Activated CD8-positive, alpha-beta memory T cell treated with anti-CD3 and anti-CD28 coated beads, Interleukin-2, amount 50 U/mL, for 4 hours (primary cell): ENCODE measurements around the gene SORCS2.

Source experiments
- DNase-seq: peaks from one replicate; pipeline ENCODE4 v3.0.0-alpha.2; 2020

The SORCS2 gene

GRCh38 chr4:7361280-7361895, 169.1 kb downstream of the SORCS2 start:
- no peak for DNase-seq

- no peak for DNase-seq
Observed at GRCh38 chr4:7362341-7362740, 170.0 kb downstream of the SORCS2 start.

- DNase-seq: no peak
Observed at GRCh38 chr4:7362862-7363430, 170.6 kb downstream of the SORCS2 start.

- DNase-seq: no peak
Observed at GRCh38 chr4:7364979-7365378, 172.6 kb downstream of the SORCS2 start.

GRCh38 chr4:7365462-7366179, 173.3 kb downstream of the SORCS2 start:
- no peak for DNase-seq

- DNase-seq: no peak
Observed at GRCh38 chr4:7366180-7366945, 174.0 kb downstream of the SORCS2 start.

GRCh38 chr4:7366954-7367353, 174.6 kb downstream of the SORCS2 start:
- DNase-seq: no peak

- no peak for DNase-seq
Observed at GRCh38 chr4:7367406-7367805, 175.1 kb downstream of the SORCS2 start.

- DNase-seq: no peak
Observed at GRCh38 chr4:7367864-7368277, 175.5 kb downstream of the SORCS2 start.

- DNase-seq: no peak
Observed at GRCh38 chr4:7368296-7368695, 176.0 kb downstream of the SORCS2 start.

GRCh38 chr4:7369511-7369910, 177.2 kb downstream of the SORCS2 start:
- DNase-seq: no peak

GRCh38 chr4:7370038-7370437, 177.7 kb downstream of the SORCS2 start:
- DNase-seq: no peak

GRCh38 chr4:7371210-7371941, 179.0 kb downstream of the SORCS2 start:
- no peak for DNase-seq

GRCh38 chr4:7372673-7373072, 180.3 kb downstream of the SORCS2 start:
- no peak for DNase-seq

- no peak for DNase-seq
Observed at GRCh38 chr4:7374571-7374970, 182.2 kb downstream of the SORCS2 start.

- DNase-seq: no peak
Observed at GRCh38 chr4:7375427-7375826, 183.1 kb downstream of the SORCS2 start.

GRCh38 chr4:7377223-7377865, 185.0 kb downstream of the SORCS2 start:
- DNase-seq: no peak

GRCh38 chr4:7379186-7379585, 186.8 kb downstream of the SORCS2 start:
- DNase-seq: no peak

- no peak for DNase-seq
Observed at GRCh38 chr4:7379719-7380118, 187.4 kb downstream of the SORCS2 start.

GRCh38 chr4:7381221-7381889, 189.0 kb downstream of the SORCS2 start:
- DNase-seq: no peak

- no peak for DNase-seq
Observed at GRCh38 chr4:7381890-7382633, 189.7 kb downstream of the SORCS2 start.
